CD4-positive, alpha-beta T cell treated with Interleukin-17A for 1 hour (primary cell): ENCODE measurements around the gene TUBB3.
"Not testable (repeated sequence)": the region's sequence is repeated elsewhere in the genome, so short reads cannot be mapped to it uniquely, and the experiment has no call there.

Experiments used
- DNase-seq: peaks from one replicate; pipeline ENCODE4 v3.0.0-alpha.2; 2020

TUBB3 gene

DNA sequence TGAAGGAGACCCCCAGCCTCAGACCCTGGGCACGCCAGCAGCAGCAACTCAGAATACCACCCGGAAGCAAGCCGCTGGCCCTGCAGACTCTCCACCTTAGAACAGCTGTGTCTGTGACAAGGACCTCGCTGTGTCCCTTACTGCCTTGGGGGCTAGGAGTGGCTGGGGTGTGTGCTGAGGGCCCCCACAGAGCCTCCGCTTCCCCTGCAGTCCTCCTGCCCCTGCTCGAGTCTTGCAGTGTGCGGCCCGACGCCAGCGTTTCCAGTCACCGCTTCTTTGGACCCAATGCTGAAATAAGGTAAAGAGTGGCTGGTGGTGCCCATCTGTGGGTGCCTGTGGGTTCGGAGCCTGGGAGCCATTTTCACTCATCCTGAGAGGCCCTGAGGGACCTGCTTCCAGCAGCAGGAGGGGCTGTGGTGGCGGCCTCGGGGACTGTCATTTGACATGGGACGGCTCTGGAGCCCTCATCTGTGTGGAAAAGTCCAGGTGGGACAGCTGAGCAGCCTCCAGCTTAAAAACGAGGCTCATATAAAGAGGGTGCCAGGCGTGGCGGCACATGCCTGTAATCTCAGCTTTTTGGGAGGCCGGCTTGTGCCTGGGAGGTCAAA is 19.1 kb upstream of the TUBB3 start:
- no peak for DNase-seq

DNA sequence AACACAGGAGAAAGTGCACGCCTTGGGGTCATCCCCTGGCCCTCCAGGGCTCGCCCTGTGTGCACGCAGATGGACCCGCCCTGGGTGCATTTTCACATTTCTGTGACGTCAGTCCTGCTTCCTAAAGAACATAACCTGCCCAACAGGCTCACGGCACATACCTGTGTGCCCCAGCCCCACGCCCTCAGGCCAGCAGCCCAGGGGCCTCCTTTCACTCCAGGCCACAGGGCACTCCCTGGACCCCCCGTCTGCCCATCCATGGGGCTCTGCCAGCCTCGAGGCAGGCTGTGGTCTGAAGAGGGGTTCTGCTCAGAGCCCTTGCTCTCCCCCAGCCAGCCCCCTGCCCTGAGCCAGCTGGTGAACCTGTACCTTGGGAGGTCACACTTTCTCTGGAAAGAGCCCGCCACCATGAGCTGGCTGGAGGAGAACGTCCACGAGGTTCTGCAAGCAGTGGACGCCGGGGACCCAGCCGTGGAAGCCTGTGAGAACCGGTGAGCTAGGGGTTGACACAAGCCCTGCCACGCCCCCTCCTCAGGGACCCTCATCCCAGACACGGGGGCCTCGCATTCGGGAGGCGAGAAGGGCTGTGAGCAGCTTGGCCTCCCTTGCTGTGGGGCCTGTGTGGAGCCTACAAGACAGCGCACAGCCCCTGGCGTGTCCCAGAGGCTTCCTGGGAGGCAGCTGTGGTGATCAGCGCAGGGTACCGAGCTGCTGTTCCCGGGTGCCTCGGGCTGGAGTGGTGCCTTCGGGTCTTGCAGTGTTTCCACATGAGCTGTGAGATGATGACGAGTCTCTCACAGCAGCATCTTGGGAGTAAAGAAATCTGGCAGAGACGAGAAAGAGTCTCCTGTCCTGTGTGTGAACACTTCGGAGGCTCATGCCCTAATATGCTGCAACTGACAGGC is 18.3 kb upstream of the TUBB3 start:
- DNase-seq = no peak

DNA sequence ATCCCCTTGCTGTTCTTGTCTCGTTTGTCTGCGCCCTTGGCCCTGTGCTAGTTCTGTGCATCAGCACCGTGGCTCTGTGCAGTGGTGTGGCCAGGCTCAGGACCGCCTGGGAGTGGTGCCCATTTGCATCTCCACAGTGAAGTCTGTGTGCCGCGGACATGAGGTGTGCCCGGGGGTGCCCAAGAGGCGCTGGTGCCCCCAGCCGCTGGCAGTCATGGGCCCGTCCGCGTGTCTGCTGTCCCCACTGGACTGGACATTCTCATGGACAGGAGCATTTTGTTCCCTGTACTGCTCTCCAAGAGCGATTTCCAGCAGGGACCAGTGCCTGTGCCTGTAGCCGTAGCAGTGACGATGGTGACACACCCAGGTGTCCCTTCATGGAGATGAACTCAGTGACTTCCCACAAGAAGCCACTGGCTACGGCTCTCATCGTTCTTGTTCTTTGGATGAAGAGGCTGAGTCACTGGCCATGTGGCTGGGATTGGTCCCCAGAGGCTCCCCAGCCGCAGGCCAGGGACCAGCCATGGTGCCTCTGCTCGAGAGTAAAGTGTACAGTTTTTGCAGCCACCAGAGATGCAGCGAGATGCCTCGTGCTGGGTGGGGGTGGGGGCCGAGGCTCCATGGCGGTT is 17.5 kb upstream of the TUBB3 start:
- no peak for DNase-seq

DNA sequence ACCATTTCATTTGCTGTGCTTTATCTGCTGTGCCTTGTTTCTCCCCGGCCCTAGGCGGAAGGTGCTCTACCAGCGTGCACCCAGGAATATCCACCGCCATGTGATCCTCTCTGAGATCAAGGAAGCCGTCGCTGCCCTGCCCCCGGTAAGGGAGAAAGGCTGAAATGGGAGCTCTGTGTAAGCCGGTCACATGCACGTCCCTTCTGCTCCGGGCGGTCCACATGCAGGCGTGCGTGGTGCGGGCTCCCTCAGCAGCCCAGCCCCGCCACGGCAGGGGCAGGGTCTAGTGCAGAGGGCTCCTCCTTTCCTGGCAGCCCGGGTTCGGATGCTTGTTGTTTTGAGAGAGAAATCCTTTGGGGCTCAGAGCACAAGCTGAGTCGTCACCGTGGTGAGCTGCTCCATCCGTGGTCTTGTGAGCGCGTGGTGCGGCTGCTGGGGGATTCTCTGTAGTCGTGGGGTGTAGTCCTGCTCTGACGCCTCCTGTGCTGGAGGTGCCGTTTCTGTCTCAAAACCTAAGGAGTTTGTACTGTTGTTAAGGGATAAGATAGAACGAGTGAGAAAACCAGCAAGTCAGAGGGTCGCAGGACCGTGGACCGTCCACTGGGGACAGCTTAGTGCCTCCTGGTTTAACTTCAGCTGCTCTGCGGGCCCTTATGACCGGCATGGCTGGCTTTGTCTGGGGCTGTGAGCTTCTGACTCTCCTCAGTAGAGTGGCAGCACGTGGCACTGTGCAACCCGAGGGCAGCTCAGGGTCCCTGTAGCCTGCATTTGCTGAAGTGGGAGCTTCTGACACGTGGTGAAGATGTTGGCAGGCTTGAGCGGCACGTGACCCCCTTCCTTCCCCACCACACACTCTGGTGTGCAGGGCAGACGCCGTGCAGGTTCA is 16.8 kb upstream of the TUBB3 start:
- no peak for DNase-seq

DNA sequence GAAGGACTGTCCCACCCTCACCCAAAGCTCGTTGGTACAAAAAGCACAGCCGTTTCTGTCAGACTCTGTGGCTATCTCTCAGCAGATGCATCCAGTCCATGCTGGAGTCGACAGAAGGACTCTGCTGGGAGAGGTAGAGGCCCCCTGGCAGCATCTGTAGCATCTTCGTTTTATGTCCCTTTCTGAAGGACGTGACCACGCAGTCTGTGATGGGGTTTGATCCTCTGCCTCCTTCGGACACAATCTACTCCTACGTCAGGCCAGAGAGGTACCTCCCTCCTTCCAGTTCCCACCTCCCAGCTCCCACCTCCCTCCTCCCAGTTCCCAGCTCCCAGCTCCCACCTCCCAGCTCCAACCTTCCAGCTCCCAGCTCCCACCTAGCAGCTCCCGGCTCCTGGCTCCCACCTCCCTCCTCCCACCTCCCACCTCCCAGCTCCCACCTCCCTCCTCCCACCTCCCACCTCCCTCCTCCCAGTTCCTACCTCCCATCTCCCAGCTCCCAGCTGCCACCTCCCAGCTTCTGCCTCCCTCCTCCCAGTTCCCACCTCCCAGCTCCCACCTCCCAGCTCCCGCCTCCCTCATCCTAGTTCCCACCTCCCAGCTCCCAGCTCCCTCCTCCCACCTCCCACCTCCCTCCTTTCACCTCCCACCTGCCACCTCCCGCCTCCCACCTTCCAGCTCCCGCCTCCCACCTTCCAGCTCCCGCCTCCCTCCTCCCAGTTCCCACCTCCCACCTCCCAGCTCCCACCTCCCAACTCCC is 15.9 kb upstream of the TUBB3 start:
- no peak for DNase-seq

DNA sequence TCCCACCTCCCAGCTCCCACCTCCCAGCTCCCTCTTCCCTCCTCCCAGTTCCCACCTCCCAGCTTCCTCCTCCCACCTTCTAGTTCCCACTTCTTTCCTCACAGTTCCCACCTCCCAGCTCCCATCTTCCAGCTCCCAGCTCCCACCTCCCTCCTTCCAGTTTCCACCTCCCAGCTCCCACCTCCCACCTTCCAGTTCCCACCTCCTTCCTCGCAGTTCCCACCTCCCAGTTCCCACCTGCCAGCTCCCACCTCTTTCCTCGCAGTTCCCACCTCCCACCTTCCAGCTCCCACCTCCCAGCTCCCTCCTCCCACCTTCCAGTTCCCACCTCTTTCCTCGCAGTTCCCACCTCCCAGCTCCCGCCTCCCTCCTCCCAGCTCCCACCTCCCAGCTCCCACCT is 14.9 kb upstream of the TUBB3 start:
- no peak for DNase-seq

DNA sequence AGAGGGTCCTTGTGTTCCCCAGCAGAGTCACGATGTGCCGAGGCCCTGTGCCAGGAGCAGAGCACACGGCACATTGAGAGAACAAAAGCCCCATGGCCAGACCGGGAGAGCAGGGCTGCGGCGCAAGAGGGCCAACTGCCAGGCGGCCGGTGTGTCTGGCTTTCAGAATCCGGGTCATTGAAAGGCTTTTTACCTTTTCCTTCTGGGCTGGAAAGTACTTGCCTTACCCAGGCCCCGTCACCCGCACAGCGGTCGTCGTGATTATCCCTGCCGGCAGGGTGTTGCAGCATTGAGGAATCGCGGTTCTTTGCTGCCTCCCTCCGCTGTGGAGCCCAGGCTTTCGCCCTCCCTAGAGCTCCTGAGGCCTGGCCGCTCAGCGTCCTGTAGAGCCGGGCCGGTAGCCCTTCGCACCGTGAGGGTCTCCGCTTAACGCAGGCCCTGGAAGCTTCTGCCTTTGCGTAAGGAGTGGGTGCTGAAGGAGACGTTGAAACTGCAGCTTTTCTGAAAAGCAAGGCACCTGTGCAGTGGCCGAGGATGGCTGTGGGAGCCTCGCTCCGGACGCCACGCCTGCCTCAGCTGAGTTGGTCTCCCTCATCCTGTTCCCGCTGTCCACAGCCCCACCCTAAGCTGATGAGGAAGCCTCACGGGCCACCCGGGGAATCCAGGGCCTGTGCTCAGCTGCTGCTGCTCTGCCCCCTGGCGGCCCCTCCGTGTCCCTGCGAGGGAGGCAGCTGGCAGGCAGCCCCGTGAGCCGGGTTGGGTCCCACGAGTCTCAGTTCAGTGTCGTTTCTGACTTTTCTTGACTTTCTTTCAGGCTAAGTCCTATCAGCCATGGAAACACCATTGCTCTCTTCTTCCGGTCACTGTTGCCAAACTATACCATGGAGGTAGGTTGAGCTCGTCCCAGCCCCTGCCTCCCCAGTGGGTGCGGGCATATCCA is 13.1 kb upstream of the TUBB3 start:
- DNase-seq = peak; percentile 69

DNA sequence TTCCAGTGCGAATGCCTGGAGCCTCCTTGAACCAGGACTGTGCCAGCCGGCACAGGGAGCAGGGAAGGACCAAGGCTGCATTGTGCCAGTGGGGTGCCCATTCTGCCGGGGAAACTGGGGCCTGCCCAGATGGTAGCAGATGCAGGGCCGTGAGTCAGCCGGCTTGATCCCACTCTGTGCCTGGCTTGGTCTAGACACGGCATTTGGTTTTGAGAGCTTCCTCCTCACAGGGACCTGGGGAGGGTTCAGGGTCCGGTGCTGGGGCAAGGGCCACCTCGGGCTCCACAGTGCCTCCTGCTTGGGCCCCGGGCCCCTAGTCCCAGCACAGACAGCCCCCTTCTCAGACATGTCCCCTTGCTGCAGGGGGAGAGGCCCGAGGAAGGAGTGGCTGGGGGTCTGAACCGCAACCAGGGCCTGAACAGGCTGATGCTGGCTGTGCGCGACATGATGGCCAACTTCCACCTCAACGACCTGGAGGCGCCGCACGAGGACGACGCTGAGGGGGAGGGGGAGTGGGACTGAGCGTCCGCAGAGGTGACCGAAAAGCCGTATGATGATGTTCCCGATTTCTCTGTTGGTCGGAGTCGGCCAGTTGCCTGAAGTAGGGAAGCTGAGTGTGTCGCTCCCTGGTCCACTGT is 12.3 kb upstream of the TUBB3 start:
- DNase-seq = no peak

DNA sequence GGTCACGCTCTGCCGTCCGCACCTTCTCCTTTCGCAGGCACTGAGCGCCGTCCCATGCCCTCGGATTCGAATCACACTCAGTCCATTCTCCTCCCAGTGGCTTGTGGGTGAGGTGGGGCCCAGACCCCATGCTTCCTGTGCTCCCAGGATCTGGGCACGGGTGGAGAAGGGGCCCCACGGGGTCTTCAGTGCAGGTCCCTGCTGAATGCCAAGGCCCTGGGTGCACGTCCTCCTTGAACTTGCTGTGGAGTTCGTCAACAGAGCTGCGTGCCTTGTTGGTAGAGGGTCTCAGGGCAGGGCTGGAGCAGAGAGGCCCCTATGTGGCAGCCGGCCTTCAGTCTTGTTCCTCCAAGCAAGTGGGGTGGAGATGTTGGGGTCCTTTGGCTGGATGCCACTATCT is 11.8 kb upstream of the TUBB3 start:
- no peak for DNase-seq

DNA sequence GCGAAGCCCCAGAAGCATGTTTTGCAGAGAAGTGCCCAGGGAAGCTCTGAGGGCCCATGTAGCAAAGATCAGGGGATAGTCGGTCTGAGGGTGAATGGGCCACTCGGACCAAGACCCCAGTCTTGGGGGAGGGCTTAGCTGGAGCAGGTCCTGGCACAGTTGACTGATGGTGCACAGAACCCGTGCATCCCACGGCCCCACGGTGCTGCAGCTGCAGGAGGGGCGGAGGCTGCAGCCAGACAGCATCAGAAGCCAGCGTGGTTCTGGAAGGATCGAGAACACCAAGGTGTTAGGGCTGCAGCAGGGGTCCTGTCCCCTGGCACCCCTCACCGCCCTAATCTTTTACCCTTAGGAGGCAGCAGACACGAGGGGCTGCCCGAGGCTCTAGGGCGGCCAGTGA is 11.0 kb upstream of the TUBB3 start:
- DNase-seq = no peak

DNA sequence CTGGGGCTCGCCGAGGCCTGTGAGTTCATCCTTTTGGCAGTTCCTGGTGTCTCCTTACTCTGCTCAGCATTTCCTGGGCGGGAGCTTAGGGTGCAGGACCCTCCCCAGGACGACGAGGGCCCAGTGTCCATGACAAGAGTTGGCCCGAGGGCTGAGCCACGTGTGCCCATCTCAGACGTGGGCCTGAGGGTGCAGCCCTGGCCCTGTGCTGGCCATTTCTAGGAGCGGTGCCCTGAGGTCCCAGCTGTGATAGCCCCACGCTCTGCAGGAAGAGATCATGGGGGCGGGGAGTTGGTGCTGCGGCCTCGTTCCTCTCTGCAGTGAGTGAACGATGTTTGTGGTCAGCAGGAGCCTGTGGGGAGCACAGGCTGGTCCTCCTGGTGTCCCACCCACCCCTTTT is 10.5 kb upstream of the TUBB3 start:
- no peak for DNase-seq

DNA sequence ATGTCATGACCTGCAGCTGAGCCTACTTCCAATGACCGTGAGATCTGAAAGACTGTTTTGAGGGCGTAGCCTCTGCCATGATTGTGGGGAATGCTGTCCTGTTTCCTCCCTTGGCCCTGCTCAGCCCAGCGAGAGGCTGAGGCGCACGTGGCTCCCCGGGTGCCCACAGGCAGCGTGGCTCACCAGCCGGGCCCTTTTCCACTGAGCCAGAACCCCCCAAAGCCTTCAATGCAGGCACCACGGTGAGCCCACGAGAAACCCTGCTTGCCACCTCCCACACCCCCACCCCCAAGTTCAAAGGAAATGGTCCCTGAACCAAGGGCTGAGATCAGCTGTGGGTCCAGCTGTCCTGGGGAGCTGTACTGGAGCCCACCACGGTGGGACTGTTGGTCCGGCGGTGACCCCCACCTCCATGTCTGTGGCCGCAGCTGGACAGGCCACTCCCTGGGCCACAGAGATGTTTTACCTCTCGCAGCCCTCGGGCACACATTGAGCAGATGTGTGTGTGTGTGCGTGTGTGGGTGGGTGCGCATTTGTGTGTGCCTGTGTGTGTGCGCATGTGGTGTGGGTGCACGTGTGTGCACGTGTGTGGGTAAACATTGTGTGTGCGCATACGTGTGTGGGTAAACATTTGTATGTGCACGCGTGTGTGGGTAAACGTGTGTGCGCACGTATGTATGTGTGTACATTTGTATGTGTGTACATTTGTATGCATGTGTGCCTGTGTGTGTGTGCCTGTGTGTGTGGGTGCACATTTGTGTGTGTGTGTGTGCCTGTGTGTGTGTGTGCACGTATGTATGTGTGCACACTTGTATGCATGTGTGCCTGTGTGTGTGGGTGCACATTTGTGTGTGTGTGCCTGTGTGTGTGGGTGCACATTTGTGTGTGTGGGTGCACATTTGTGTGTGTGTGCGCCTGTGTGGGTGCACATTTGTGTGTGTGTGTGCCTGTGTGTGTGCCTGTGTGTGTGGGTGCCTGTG is 9.4 kb upstream of the TUBB3 start:
- DNase-seq = no peak

DNA sequence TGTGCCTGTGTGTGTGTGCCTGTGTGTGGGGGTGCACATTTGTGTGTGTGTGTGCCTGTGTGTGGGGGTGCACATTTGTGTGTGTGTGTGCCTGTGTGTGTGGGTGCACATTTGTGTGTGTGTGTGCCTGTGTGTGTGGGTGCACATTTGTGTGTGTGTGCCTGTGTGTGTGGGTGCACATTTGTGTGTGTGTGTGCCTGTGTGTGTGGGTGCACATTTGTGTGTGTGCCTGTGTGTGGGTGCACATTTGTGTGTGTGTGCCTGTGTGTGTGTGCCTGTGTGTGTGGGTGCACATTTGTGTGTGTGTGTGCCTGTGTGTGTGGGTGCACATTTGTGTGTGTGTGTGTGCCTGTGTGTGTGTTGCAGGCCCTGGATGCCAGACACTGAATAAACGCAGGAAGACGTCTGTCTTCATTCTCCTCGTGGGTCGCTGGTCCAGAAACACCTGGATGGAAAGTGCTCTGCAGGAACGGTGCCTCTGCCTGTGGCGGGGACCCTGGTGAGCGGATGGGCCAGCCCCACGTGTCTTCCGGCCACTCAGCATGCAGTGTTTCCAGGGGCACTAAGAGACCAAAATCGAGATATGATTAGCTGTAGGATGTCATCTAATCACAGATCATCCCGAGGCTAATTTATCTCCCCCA is 8.4 kb upstream of the TUBB3 start:
- not testable (repeated sequence) for DNase-seq

DNA sequence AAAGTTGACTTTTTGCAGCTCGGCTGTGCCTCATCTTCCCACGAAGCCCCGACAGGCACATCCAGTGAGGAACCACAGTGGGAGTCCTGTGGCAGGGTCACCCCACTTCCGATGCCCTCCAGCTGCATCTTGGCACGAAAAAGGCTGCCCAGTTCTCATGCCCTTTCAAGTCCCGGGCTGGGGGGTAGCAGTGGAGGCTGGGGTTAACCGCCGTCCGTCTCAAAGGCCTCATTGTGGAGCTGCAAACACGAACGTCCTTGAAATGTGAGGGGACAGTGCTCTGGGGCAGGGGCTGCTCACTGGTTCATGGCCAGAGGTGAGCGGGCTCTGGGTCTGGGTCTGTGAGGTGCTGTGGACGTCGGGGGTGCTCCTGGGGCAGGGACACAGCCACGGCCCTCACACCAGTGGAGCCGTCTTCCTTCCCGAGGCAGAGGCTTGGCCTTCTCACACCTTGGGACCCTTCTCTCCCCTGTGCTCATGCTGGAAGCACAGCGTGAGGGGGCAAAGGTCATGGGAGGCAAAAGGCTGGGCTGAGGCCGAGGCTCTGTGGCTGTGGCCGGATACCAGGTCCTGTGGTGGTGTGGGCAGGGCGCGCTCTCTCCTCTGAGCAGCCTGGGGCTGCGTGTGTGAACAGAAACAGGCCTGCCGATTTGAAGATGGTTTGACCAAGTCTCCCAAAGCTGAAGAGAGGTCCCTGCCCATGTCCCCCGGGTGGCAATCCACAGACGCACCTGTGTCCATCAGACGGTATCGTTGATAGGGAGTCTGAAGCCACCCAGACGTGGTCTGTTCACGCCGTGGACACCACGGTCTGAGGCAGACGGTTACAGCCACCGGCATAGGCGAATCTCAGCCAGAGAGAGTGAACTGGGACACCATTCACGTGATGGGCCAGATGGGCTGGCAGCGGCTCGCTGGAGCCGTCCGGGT is 7.6 kb upstream of the TUBB3 start:
- DNase-seq = no peak

DNA sequence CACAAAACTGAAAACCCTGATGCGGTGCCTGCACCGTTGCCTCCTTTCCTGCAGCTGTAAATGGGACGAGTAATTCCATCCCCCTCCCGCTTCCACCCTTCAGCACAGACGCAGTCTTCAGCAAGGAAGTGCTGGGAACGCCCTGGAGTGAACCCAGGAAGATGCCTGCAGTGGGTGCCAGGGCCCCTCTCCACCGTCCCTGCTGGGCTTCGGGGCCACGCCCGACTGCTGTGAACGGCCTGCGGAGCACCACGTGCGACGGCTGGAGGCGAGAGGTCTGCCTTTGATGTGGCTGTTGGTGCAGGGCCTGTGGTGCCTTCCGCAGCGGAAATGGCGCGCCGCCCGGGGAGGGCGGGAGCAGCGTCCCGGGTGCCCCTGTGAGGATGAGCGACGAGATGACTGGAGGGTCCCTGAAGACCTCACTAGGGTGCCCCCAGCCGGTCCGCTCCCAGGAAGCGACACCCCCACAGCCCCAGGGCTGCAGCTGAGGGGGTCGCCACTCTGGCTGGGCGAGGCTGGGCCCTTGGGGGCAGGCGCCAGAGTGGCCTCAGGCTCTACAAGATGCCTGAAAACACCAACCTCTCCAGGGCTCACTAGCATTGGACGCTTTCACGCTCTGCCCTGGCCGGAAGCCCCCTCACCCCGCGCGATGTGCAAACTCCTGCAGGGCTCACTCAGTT is 5.2 kb upstream of the TUBB3 start:
- DNase-seq = peak; percentile 83

DNA sequence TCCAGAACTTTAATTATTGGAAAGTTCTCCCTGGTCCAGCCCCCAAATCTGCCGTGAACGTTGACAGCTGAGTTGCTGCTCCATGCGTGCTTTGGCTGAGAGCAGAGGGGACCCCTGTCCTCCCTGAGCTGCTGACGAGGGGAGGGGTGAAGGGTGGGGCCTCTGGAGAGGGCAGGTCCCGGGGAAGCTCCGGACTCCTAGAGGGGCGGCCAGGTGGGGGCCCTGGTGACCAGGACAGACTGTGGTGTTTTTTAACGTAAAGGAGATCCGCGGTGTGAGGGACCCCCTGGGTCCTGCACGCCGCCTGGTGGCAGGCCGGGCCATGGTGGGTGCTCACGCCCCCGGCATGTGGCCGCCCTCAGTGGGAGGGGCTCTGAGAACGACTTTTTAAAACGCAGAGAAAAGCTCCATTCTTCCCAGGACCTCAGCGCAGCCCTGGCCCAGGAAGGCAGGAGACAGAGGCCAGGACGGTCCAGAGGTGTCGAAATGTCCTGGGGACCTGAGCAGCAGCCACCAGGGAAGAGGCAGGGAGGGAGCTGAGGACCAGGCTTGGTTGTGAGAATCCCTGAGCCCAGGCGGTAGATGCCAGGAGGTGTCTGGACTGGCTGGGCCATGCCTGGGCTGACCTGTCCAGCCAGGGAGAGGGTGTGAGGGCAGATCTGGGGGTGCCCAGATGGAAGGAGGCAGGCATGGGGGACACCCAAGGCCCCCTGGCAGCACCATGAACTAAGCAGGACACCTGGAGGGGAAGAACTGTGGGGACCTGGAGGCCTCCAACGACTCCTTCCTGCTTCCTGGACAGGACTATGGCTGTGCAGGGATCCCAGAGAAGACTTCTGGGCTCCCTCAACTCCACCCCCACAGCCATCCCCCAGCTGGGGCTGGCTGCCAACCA is 4.4 kb upstream of the TUBB3 start, which contains the start of gene MC1R:
TSS of gene MC1R (plus strand) at position 410 of the 895 bp plus-strand sequence. CDS start at position 807, 397 bp downstream.
- DNase-seq = no peak
